Amniotic stem cell (primary cell): ENCODE data around the gene A2M.

Experiments used
- DNase-seq: peaks from one replicate; lab custom pipeline; 2025; lab: John Stamatoyannopoulos, UW

The A2M gene

DNA sequence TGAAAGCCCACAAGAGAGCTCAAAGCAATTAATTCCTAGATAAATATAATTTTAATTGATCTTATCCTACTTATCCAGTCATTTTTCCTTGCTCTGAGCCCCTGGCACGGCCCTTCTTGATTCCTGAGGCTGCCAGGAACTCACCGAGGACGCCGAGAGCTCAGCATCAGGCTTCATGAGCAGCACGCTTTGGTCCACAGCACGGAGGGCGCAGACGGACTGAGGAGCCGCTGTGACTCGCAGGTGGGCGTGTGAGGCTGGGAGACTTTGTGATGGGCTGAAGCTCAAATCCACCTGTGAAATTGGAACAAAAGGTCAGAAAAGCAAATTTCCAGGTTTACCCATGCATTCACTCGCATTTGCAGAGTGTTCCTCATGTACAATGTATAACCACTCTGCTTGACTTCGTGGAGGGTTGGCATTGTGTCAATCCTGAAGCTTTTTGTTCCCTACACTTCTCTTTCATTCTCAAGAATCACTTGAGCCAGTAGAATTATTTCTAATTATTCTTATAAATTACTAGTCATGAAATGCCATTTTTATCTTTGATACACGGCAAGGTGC lies 17.2 kb downstream of the A2M start:
- no peak for DNase-seq

DNA sequence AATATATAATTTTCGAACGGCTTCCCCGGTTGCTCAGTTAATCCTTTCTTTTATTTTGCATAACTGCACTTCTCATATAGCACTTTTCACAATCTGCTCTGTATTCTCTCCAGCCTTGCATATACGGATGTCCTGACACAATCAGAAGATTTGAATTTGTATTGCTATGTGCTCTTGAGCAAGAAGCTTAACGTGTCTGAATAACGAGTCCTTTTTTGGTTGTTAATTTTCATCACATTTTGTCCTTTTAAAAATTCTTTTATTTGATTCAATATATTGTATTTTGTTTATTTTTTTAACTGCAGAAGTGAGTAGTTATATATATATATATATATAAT lies 17.6 kb downstream of the A2M start:
- DNase-seq: no peak

DNA sequence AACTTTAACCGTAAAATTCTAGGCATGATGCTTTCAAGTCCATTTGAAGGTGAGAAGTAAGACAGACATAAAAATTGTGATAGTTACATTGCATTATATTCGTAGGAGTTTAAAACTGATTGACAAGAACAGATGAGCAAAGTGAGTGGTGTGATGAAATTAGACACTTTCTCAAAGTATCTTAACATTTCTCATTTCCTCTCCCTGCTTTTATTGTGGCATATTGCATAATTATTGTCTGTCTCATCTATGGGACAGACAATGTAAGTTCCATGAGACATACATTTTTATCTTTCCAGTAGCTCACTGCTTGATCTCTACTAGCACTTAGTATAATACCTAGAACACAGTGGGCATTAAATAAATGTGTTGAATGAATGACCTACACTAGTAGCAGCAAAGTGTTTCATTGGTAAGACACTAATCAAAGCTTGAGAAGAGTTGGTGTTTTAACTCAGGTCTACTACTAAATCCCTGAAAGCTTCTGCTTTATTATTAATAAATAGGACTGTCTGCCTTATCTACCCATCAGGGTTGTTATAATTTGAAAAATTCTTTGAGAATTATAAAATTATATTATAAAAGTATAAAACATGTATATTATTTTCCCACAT lies 19.0 kb downstream of the A2M start:
- no peak for DNase-seq

DNA sequence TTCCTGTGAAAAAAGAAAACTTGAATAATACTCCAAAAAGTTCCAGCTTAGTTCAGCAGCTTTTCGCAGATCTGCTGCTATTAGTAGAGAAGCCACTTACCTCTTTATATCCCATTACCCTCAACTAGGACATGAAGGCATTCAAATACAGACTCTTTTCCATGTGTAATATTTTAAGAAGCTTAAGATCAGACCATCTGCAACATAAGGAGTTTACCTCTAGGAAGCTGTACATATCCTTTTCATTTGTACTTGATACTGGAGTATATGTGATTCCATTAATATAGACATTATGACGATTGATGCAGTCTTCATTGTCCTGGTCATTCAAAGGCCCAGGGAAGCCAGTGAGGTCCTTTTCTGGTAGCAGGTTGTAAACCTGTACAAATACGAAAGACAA lies 20.4 kb downstream of the A2M start:
- no peak for DNase-seq

DNA sequence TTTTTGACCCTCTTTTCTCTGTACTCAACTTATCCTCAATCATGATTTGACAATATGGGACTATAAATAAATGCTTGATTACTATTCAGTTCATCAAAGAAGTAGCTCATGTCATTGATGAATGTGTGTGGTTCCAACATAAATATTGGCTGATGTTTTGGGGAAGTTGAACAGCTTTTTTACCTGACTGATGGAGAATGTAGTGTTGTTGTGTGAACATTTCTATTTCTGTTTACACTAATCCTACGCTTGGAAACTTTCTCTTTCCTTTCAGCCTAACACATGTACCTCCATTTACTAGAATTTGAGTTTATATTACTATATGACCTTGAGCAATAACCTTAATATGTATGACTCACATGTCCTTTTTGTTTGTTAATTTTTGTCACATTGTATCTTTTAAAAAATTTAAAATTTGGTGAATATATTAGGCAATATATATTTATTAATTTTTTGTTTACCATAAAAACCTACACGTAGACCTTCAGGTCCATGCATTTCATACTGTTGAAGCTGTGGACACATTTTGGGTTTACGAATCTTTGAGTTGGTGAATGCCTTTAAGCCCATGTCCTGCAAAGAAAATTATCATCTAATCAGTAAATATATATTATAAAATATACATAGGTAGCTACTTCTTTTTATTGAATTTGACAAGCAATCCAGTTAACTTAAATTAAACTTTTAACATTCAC lies 21.1 kb downstream of the A2M start:
- no peak for DNase-seq

DNA sequence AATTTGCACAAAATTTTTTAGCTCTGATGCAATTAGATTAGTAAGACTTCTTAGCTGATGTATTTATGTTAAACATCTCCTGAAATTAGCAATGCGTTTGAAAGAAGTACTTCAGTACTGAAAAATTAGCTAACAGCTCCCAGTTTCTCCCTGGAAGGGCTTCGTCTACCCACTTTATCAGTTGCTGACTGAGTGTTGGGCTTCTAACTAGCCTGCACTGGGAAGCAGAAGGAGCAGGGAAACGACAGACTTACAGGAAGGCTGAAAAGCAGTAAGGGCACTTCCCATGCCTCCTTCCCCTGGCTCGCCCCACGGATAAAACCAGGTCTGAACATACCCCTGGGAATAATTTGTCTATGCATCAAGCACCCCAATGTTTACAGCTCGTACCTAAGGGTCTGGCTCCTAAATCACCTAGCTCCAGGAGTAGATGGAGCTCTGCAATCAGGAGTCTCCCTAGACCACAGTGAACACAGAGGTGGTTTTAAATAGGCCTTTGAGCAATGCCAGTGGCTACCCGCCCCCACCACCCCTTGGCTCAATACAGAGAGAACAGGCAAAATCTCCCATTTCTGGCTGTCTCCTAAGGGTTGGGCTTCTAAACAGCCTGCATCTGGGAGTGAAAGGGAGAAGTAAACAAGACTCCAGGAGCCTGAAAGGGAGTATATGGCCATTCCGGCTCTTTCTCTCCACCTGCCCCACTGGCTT lies 23.7 kb downstream of the A2M start:
- no peak for DNase-seq

DNA sequence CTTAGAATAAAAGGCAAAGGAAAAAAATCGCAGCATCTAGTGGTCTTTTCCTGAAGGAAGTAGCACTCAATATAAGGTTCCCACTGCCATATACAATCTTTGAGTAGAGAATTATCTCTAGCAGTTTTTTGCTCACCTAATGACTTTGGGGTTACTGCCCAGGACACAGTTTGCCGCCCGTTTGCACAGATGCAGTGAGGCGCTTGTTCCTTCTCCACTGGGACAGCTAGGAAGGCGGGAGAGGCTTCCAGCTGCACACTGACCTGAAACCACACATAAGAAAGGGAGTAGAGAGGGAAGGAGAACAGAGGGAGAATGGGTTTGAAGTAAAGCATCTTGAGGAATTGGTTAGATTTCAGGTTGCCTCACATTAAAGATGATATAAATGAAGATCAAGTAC lies 25.5 kb downstream of the A2M start:
- no peak for DNase-seq

DNA sequence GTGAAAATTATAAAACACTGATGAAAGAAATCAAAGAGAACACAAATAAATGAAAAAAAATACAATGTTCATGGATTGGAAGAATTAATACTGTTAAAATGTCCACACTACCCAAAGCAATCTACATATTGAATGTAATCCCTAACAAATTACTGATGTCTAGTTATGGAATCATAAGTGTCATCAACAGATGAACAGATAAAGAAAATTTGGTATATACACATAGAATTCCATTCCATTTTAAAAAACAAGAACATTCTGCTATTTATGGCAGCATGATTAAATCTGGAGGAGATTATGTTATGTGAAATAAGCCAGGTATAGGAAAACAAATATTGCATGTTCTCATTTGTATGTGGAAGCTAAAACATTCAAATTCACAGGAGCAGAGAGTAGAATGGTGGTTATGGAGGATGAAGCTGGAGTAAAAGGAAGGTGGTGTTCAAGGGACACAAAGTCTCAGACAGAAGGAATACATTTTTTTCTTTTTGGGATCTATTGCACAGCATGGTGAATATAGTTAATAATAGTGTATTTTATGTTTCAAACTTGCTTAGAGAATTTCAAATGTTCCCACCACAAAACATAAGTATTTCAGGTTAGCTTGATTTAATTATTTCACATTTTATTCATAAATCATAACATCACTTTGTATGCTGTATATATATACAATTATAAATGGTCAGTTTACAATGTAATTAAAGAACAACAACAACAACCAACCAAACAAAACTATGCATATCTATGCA lies 28.5 kb downstream of the A2M start:
- no peak for DNase-seq

DNA sequence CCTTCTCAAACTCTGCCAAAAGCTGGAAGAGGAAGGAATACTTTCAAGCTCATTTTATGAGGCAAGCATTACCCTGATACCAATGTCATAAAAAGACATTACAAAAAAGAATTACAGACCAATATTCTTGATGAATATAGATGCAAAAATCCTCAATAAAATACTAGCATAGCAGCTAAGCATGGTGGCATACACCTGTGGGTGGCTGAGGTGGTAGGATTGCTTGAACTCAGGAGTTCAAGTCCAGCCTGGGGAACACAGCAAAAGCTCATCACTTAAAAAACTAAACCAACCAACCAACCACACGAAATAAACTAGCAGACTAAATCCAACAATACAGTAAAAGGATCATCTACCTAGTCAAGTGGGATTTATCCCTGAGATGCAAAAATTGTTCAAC lies 29.6 kb downstream of the A2M start:
- DNase-seq: no peak

DNA sequence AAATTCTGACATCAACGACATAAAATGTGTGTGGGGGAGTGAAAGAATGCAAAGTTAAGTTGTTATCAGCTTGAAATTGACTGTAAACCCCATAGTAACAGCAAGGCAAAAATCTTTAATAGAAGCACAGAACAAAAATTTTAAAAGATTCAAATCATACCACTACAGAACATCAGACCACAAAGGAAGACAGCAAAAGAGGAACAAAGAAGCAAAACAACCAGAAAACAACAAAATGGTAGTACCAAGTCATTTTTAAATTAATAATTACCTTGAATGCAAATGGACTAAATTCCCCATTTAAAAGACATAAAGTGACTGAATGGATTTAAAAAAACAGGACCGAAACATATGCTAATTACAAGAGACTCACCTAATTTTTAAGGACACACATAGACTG lies 31.3 kb downstream of the A2M start:
- DNase-seq: no peak

DNA sequence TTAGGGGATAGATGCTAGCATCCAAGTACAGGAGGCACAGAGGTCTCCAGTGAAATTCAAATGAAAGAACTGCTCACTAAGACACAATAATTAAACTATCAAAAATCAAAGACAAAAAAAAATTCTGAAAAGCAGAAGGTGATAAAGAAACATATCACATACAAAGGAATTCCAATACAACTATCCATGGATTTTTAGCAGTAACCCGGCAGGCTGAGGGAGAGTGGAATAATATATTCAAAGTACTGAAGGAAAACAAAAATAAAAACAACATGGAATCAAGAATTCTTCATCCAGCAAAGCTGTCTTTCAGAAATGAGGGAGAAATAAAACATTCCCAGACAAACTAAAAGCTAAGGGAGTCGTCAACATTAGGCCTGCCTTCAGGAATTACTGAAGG lies 31.9 kb downstream of the A2M start:
- DNase-seq: no peak

DNA sequence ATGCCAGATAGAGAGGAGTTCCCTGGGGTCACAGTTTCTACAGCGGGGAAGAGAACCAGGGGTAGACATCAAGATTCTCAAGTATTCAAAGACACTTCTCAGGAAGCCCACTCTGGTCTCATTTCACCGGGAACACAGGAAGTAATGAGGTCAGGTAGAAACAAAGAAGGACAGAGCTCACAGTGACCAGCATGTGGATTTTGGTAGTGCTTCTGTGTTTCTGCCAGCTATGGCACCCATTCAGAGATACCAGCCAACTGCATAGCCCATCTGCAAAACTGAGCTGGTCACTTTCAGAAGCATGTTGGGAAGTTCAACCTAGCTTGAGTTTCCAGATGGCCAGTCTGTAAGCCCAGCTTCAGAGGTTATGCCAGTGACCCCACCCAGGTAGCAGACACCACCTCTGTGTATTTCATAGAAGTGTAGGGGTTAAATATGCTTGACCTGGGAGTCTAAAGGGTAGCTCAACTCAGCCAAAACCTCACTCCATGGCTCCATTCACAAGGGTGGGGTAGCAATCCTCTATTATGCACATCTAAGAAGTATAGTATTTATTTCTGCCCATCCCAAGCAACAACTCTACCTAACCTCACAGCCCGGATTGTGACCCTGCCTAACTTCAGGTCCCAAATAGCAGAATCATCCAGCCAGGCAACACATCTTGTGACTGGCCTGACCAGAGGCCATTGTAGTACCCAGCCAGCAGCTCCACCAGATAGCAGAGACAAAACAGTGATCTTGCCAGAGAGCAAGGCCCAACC lies 33.9 kb downstream of the A2M start:
- no peak for DNase-seq

DNA sequence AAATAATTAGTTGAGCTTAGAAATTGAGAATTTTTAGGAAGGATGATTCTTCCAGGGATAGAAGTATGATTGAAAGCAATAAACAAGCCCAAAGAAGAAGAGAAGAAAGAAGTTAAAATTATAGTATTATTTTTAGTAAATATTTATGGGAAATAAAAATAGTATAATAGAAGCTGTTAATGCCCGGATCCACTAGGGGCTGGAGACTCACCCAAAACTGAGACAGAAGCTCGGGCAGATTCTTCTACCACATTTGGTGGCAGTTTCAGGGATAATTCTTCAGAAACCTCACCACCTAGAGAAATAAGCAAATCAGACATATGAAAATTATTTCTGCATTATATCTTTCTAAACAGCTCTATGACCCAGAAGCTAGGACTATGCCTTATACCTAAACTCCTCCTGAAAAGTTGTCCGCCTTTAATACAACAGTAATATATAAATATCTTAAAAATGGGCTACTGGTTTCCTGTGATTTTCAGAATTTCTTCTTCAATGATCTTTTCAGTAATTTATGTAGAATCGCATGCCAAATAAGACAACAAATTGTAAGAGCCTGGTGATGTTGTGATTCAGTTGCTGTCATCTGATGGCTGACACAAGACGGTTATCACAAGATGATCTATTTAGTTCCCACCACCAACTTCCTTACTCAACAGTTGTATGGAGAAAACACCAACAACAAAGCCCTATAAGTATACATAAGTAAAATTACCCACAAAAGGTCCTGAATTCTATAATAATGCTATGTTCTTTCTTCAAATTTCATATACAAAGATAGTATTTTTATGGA lies 35.6 kb downstream of the A2M start:
- DNase-seq: no peak

DNA sequence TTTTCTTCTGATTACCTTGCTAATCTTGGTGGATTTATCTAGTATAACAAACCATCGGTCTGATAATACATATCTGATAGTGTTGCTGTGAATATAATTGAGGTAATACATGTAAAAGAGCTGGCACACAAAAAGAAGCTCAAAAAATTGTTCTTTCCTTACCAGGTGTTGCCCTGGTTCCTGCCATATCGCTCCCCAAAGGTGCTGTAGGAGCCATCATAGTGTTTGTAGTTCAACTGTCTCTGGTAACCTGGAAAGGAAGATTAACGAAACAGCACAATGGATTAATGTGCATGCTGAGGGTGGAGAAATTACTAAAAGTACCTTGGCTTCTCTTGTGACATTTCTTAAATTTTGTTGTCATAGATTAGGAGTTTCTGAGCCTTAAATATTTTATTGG lies 36.6 kb downstream of the A2M start:
- no peak for DNase-seq

DNA sequence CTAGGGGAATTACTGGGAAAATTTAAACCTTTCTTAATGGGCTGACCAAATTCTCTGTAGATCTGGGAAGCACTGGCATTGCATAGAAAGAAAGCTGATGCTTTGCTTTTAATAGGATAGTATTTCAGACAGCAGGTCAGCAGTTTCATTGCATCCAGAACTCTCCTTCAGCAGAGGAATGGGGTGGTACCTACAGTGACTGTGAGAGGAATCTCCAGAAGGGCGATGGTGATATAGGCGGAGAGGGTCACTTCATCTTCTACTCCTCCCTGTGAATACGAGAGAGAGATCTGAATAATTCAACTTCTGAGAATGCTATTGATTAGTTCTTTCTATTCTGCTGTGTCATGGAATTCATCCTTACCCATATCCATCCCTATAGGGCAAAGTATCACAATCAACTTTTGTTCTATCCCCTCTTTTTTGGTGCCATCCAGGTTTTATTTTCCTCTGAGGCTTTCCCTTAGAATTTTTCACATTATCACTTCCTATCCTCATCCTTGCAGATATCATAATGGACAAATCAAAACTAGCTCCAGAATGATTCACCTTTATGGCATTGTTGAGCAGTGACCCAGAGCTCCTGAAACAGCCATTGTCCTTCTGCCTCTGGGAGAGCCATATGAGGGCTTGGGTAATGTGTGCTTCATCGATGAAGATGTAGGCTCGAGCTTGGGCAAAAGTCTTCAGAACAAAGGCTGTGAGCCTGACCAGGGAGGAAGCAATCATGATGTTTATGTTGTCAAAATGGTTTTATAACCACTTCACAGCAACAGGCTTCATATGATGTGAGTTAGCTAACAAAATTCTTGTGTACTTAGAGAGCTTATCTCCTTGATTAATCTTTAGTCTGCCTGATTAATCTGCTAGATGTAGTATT lies 38.3 kb downstream of the A2M start:
- DNase-seq: no peak

DNA sequence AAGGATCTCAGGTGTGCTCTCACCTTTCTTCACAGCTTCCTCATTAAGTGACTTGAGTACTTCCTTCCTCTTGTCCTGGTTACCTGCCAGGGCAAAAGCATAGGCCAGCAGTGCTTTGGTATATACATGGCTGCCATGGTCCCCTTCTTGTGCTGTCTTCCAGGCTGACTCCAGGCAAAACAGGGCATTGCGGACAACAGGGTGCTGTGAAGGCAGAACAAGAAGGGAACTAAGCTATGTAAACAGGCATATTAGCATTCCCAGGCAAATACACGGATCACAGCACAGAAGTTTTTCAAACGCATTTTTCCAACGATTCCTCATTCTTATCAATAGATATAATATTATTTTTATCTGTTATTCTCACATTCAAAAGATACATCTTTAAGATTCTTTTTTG lies 39.0 kb downstream of the A2M start:
- no peak for DNase-seq

DNA sequence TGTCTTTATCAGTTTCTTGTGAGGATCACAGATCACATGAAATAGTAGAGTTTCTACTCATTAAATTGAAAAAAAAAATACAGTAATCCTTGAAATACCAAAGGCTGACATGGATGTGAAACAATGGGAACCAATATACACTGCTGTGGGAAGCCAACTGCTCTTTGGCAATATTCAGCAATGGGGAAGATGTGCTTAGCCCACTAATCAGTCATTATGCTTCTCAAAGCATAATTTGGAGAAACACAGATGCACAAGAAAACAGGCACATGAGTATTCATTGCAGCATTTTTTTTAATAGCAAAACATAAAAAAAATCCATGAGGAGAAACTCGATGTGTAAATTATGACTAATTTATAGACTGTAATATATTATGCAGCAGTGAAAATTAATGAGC lies 40.6 kb downstream of the A2M start:
- DNase-seq: no peak

DNA sequence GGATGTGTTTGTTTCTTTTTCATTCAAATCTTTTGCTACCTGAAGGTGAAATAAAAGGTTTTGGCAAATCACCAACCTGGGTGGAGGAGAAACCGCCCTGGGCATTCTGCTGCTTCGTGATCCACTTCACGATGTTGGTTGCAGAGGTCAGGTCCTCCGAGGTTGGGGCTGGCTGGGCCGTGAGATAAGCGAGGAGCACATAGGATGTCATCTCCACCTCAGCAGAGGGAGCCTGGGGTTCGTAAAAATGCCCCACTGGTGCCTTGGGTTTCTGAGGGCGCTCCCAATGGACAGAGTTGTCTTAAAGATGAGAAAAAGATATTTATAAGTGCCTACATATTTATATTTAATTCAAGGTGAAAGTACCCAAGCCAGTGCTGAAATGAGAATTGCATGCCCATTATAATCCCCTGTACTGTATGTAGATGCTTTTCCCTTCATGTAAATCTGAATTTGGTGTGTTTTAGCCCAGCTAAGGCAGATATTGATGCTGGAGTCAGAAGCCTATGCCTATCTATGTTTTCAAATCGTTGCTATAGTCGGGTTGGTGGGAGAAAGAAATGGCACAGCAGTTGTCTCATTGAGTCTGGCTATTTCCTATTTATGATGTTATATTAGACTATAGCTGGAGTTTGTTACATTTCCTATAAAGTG lies 41.1 kb downstream of the A2M start:
- DNase-seq: no peak

DNA sequence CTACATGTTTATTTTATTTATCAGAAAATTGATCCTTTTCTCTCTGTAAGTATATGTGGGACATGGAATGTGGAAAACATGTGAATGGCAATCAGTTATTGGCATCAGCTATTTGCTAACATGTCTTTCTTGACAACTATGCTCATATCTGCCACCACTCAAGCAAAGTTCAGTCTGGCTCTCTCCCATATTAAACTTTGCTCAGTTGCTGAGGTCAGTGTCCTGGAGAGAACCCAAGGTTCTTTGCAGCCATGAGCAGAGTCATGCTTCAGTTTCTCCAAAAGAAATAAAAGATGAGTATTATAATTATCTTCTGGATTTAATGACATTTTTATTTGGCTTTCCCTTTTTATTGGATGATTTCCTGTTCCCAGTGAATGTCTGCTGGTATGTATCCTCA lies 42.6 kb downstream of the A2M start:
- no peak for DNase-seq
